ENCODE results near the gene P3H1. TPM values are rescaled to one million over a fixed set of nuclear protein-coding genes. Genes with fewer than 3 reads are reported as not detected.
A peak's percentile ranks its signal among the peaks of the same experiment; 100 is the strongest.
"Not testable (repeated sequence)": the region's sequence is repeated elsewhere in the genome, so short reads cannot be mapped to it uniquely, and the experiment has no call there.

The P3H1 gene
- total RNA-seq, 1 experiment from 2014 or later: 29.8 TPM

GRCh38 chr1:42777852-42778251 lies 11.0 kb upstream of the P3H1 start:
- peak; percentile 60 for DNase-seq (ENCODE audit: low read depth, low spot score)
- in situ Hi-C loops (cut with HindIII; ENCODE audit: low pct_unique_long_range_greater_than_20kb, low sequenced_read_pairs): no loop called here

DNA sequence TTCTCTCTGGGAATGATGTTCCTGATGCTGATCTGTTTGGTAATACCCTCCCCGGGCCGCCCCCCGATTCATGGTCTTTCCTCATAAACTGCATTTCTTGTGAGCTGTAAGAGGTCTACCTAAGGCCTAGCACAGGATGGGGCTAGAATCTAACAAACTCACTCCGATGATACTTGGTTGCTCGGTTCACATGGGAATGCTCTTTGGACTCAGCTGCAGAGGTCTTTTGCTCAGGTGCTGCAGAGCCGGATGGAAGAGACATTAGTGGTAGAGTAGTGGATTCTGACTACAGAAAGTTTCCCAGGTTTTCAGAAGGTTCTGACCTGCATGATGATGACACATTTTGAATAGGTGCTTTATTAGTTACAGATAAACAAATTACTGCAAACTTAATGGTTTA lies 9.7 kb upstream of the P3H1 start:
- DNase-seq (ENCODE audit: low read depth, low spot score): no peak
- in situ Hi-C loops (cut with HindIII; ENCODE audit: low pct_unique_long_range_greater_than_20kb, low sequenced_read_pairs): no loop called here

DNA sequence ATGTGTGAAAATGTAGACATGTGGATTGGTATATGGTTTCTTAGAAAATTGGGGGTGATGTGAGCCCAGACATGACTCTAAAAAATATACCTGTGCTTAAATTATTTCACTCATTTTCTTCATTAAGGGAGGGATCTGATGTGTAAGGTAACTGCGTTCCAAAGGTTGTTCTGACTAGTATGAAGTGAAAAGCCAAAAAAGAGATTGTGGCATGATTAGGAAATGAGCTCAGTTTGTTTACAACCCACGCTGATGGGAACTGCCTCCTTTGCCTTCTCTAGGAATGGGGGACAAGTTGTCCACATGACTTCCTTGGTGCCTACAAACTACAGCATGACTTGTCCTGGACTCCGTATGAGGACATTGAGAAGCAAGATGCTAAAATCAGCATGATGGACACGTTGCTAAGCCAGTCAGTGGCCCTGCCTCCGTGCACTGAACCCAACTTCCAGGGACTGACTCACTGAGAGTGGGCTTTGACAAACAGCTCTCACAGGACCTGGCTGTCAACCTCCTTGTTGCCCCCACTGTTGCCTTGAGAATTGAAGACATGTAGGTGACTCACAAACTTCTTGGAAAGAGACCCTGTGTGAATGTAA lies 8.2 kb upstream of the P3H1 start:
- in situ Hi-C loops (cut with HindIII; ENCODE audit: low pct_unique_long_range_greater_than_20kb, low sequenced_read_pairs): no loop called here
- no peak for DNase-seq (ENCODE audit: low read depth, low spot score)

GRCh38 chr1:42773420-42773819 lies 6.6 kb upstream of the P3H1 start:
- in situ Hi-C loops (cut with HindIII; ENCODE audit: low pct_unique_long_range_greater_than_20kb, low sequenced_read_pairs): no loop called here
- DNase-seq (ENCODE audit: low read depth, low spot score): no peak

DNA sequence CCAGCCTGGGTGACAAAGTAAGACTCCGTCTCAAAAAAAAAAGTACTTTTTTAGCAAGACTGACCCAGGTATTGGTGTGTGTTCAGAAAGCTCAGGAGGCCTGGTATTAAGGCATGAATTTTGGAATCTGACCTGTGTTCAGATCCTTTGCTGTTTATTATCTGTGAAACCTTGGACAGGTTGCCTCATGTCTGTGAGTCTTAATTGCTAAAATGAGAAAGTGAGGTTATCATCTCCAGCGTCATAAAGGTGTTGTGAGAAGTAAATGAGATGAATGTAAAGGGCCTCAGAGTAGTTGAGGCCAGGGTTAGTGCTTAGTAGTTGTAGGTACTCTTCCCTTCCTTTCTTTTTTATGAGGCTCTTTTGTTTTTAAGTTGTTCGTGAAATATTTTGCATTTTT lies 3.0 kb upstream of the P3H1 start:
- in situ Hi-C loops (cut with HindIII; ENCODE audit: low pct_unique_long_range_greater_than_20kb, low sequenced_read_pairs): no loop called here
- DNase-seq (ENCODE audit: low read depth, low spot score): no peak

- no peak for DNase-seq (ENCODE audit: low read depth, low spot score)
- in situ Hi-C loops (cut with HindIII; ENCODE audit: low pct_unique_long_range_greater_than_20kb, low sequenced_read_pairs): no loop called here
These were observed 1.3 kb upstream of the P3H1 start for GRCh38 chr1:42768172-42768571.

DNA sequence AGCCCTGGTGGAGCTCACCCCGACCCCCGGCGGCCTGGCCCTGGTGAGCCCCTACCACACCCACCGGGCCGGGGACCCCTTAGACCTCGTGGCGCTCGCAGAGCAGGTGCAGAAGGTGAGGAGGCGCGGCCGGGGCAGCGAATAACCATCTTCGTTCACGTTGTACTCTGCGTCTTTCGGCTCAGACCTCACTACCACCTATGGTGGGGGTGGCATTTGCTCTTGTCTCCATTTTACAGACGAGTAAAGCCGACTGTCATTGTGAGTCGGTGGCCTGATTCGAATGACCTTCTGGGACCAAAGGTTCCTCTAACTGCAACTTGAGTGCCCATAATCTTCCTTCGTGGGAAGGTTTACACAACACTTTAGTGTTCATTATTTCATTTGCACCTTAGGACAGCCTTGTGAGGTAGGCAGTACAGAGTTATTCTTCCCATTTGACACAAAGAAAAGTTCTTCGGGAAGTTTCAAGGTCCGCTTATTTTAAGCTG lies 727 bp upstream of the P3H1 start:
- no peak for DNase-seq (ENCODE audit: low read depth, low spot score)
- in situ Hi-C loops (cut with HindIII; ENCODE audit: low pct_unique_long_range_greater_than_20kb, low sequenced_read_pairs): no loop called here

DNA sequence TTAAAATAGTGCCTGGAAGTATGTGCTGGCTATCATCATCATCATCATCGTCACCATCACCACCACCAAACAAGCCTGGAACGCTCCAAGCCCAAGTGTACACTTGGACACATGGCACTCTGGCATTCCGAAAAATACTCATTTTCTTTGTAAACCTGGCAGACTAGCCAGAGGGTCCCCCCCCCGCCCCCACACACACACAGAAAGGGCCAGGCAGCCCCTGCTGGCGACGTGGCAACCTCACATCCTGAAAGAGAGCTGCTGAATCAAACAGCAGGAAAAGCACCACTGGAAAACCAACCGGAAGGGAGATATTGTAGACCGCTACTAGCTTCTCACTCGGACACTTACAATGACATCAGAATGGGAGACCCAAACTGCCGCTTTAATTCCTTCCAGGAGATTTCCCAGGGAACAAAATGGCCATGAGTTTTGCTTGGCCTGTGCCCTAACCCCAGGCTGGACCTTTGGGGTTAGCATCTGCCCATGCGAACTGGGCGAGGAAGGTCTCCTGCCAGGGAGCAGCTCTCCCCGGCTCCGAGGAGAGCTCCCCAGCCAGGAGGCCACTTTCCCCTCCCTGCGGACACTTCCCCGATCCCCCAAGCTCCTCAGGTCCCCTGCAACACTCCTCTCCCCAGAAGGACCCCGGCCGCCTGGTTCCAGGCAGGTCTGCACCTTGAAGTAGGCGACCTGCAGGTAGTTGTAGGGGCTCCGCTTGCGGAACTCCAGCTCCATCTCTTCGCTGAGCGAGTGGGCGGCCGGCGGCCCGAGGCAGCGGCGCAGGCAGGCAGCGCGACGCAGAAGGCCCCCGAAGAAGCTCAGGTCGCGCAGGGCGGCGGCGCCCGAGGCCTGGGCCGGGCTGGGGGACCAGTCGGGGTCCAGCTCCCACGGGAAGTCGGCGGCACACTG lies 742 bp downstream of the P3H1 start:
- in situ Hi-C loops (cut with HindIII; ENCODE audit: low pct_unique_long_range_greater_than_20kb, low sequenced_read_pairs): no loop called here
- peak; percentile 78 for DNase-seq (ENCODE audit: low read depth, low spot score)

DNA sequence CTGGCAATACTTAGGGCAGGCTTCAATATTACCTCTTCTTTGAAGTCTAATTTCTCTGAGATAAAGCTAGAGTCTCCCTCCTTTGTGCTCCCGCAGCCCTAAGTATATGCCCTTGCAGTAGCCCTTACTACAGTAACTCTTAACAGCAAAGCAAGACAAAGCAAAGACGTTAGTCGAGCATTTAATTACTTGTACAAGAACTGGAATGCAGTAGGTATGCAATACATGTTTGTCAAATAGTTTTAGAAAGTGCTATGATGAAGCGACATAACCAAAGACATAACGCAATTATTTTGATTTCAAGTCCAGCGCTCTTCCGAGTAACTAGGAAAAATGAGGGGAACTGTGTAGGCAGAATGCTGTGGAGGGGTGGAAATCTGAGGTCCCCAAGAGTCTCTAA lies 1.6 kb downstream of the P3H1 start:
- in situ Hi-C loops (cut with HindIII; ENCODE audit: low pct_unique_long_range_greater_than_20kb, low sequenced_read_pairs): no loop called here

DNA sequence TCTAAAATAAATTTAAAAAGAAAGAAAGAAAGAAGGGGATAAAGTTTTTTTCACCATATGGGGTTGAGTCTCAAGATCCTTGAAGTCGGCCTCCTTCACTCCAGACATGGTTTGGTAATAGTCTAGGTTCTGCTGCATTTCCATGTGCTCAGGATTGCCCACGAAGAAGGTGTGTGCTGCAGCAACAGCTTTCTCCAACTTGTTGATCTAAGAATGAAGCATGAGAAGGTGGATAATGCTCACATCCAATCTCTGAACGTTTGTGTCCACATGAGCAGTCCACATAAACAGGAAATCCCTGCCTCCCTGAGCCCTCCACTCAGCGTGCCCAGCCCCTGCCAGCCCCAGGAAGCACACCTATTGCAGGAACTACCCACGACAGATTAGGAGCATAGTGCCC lies 4.6 kb downstream of the P3H1 start:
- DNase-seq (ENCODE audit: low read depth, low spot score): no peak
- in situ Hi-C loops (cut with HindIII; ENCODE audit: low pct_unique_long_range_greater_than_20kb, low sequenced_read_pairs): no loop called here

More for the DNA sequence above, 1.6 kb downstream of the P3H1 start:
- DNase-seq (ENCODE audit: low read depth, low spot score): no peak

- no peak for DNase-seq (ENCODE audit: low read depth, low spot score)
- in situ Hi-C loops (cut with HindIII; ENCODE audit: low pct_unique_long_range_greater_than_20kb, low sequenced_read_pairs): no loop called here
These were observed 5.3 kb downstream of the P3H1 start for GRCh38 chr1:42761567-42761966.

GRCh38 chr1:42759114-42759513 lies 7.7 kb downstream of the P3H1 start:
- in situ Hi-C loops (cut with HindIII; ENCODE audit: low pct_unique_long_range_greater_than_20kb, low sequenced_read_pairs): no loop called here
- peak; percentile 43 for DNase-seq (ENCODE audit: low read depth, low spot score)

- no peak for DNase-seq (ENCODE audit: low read depth, low spot score)
- in situ Hi-C loops (cut with HindIII; ENCODE audit: low pct_unique_long_range_greater_than_20kb, low sequenced_read_pairs): no loop called here
These were observed 8.2 kb downstream of the P3H1 start for GRCh38 chr1:42758641-42759040.

- DNase-seq (ENCODE audit: low read depth, low spot score): no peak
- in situ Hi-C loops (cut with HindIII; ENCODE audit: low pct_unique_long_range_greater_than_20kb, low sequenced_read_pairs): no loop called here
These were observed 8.9 kb downstream of the P3H1 start for GRCh38 chr1:42757892-42758275.

- peak; percentile 67 for DNase-seq (ENCODE audit: low read depth, low spot score)
- in situ Hi-C loops (cut with HindIII; ENCODE audit: low pct_unique_long_range_greater_than_20kb, low sequenced_read_pairs): no loop called here
These were observed 9.6 kb downstream of the P3H1 start for GRCh38 chr1:42756956-42757891.

GRCh38 chr1:42753070-42753469 lies 13.8 kb downstream of the P3H1 start:
- in situ Hi-C loops (cut with HindIII; ENCODE audit: low pct_unique_long_range_greater_than_20kb, low sequenced_read_pairs): no loop called here
- no peak for DNase-seq (ENCODE audit: low read depth, low spot score)

DNA sequence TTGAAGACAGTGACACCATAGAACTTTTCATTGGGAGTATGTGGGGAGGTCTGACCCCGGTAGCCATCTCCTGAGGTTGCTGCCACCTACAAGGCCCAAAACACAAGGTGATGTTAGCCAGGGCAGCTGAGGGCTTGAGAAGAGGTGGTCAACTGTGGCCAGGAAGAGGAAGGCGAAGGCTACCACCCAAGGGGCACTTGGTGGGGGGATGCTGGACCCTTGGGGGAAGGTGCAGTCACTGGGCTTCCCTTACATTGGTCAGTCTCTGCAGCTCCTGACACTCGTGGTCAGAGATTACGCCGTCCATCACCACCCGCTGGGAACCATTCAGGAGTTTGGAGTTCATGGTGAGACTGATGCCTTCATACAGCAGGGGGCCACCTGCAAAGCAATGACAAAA lies 14.5 kb downstream of the P3H1 start:
- in situ Hi-C loops (cut with HindIII; ENCODE audit: low pct_unique_long_range_greater_than_20kb, low sequenced_read_pairs): no loop called here
- no peak for DNase-seq (ENCODE audit: low read depth, low spot score)

DNA sequence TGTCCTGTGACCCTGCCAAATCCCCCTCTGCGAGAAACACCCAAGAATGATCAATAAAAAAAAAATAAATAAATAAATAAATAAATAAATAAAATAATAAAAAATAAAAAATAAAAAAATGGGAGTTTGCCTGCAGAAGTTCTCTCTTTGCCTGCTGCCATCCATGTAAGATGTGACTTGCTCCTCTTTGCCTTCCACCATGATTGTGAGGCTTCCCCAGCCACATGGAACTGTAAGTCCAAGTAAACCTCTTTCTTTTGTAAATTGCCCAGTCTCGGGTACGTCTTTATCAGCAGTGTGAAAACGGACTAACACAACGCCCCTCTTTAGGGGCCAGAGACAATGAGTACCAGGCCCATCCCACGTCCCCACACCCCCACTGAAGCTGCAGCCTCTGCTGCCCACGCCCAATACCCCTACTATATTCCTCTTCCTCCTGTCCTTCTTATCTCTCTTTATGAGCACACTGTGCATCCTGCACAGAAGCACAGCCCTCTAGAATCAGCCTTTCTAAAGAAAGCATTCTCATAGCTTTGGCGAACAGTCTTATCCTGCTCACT lies 15.2 kb downstream of the P3H1 start:
- in situ Hi-C loops (cut with HindIII; ENCODE audit: low pct_unique_long_range_greater_than_20kb, low sequenced_read_pairs); DNase-seq (ENCODE audit: low read depth, low spot score): not testable (repeated sequence)
